ENCODE measurements around the gene SOX5.

DNA sequence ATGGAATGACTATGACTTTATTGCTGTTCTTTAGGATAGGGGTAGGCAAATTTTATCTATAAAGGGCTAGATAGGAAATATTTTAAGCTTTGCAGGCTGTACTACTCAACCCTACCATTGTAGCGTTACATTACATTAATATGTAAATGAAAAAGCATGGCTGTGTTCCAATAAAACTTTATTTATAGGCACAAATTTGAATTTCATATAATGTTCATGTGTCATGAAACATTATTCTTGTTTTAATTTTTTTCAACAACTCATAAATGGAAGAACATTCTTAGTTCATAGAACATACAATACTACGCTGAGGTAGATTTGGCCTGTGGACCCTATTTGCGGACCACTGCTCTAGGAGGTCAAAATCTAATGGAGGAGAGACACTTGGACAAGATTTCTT is 133.7 kb downstream of the SOX5 start:
- TF ChIP-seq SUZ12 (IDR thresholded peaks at IDR 0.05), result no peak
- TF ChIP-seq HDGF (IDR thresholded peaks at IDR 0.05; ENCODE audit: borderline replicate concordance), result no peak
- TF ChIP-seq FOXK2 (IDR thresholded peaks at IDR 0.05), result no peak
- no peak for TF ChIP-seq ARNT (IDR thresholded peaks at IDR 0.05)
